SK-N-SH (cell line): ENCODE data around the gene HIGD1C. TPM values are rescaled to one million over a fixed set of nuclear protein-coding genes. Genes with fewer than 3 reads are reported as not detected.
"Not testable (repeated sequence)": the region's sequence is repeated elsewhere in the genome, so short reads cannot be mapped to it uniquely, and the experiment has no call there.

ENCODE experiments used
- CTCF ChIA-PET: fragments of 300-600, 350-600 bp; formaldehyde crosslinking; extraction: SDS; loops from one replicate; lab custom pipeline; 2021; lab: Yijun Ruan, JAX
- POLR2A ChIA-PET: fragments of 350-600 bp; sonication (Branson Sonifier 250); formaldehyde crosslinking; extraction: SDS; loops from one replicate; lab custom pipeline; 2020; ENCODE audit warnings: antibody characterized with exemption, inconsistent platforms; lab: Yijun Ruan, JAX
- DNase-seq: peaks from one replicate; pipeline ENCODE4 v3.0.0; 2012
- H2AFZ ChIP-seq: fragments of 200-600 bp; sonication (generic); 2 replicates; pipeline ENCODE4 v1.8.1; 2016; ENCODE audit warnings: antibody characterized with exemption, mild to moderate bottlenecking, low read depth
- H3F3A ChIP-seq: fragments of 200-600 bp; sonication (generic); replicated peaks from 2 replicates; pipeline ENCODE3; 2016; ENCODE audit warnings: antibody characterized with exemption, mild to moderate bottlenecking; ENCODE audit not compliant: insufficient read depth
- H3K27ac ChIP-seq, 2 experiments: fragments of 200-500 bp in 1 of 2; fragments of 200-600 bp in 1 of 2; sonication (Bioruptor generic) in 1 of 2; sonication (generic), shearing (Covaris generic) in 1 of 2; 2 replicates each; pipeline versions ENCODE4 v1.5.1 to v1.6.1; 2014 to 2016; ENCODE audit warnings: low read depth in 2 of 2, inconsistent platforms in 1 of 2, low read length in 1 of 2, mild to moderate bottlenecking in 1 of 2, mixed read lengths in 1 of 2
- H3K27me3 ChIP-seq: fragments of 200-600 bp; sonication (generic), shearing (Covaris generic); 2 replicates; pipeline ENCODE4 v1.6.1; 2016; ENCODE audit warnings: mixed run types; ENCODE audit not compliant: insufficient read depth
- H3K36me3 ChIP-seq, 2 experiments: fragments of 200-500 bp in 1 of 2; fragments of 200-600 bp in 1 of 2; sonication (Bioruptor generic) in 1 of 2; sonication (generic) in 1 of 2; replicated peaks in 1 of 2; 2 replicates each; pipeline versions ENCODE3 to v1.5.1; 2014 to 2016; ENCODE audit warnings: low read length in 1 of 2, mild to moderate bottlenecking in 1 of 2; ENCODE audit not compliant: insufficient read depth in 2 of 2, control insufficient read depth in 1 of 2
- H3K4me1 ChIP-seq, 2 experiments: fragments of 200-500 bp in 1 of 2; fragments of 200-600 bp in 1 of 2; sonication (Bioruptor generic) in 1 of 2; sonication (generic), shearing (Covaris generic) in 1 of 2; 2 replicates each; pipeline versions ENCODE4 v1.5.1 to v1.6.1; 2014 to 2016; ENCODE audit warnings: low read depth in 1 of 2, low read length in 1 of 2, mixed run types in 1 of 2; ENCODE audit not compliant: insufficient read depth in 2 of 2, control insufficient read depth in 1 of 2
- H3K4me2 ChIP-seq: fragments of 200-600 bp; sonication (generic), shearing (Covaris generic); 2 replicates; pipeline ENCODE4 v1.6.1; 2017; ENCODE audit warnings: mixed run types
- H3K4me3 ChIP-seq, 2 experiments: fragments of 200-500 bp in 1 of 2; fragments of 200-600 bp in 1 of 2; sonication (Bioruptor generic) in 1 of 2; sonication (generic), shearing (Covaris generic) in 1 of 2; 2 replicates each; pipeline versions ENCODE4 v1.5.1 to v1.8.1; 2014 to 2016; ENCODE audit warnings: low read depth in 2 of 2, inconsistent platforms in 1 of 2, low read length in 1 of 2, mild to moderate bottlenecking in 1 of 2, mixed read lengths in 1 of 2, moderate library complexity in 1 of 2
- H3K79me2 ChIP-seq: fragments of 200-600 bp; sonication (generic); 2 replicates; pipeline ENCODE4 v1.8.1; 2017; ENCODE audit warnings: mild to moderate bottlenecking; ENCODE audit not compliant: insufficient read depth
- H3K9ac ChIP-seq: fragments of 200-600 bp; sonication (generic); 2 replicates; pipeline ENCODE4 v1.6.1; 2017; ENCODE audit warnings: mixed run types
- H3K9me2 ChIP-seq: fragments of 200-600 bp; sonication (generic); 2 replicates; pipeline ENCODE4 v1.6.1; 2017; ENCODE audit warnings: mixed run types
- H3K9me3 ChIP-seq: fragments of 200-600 bp; sonication (generic); 2 replicates; pipeline ENCODE4 v1.6.1; 2017; ENCODE audit warnings: mixed run types, mild to moderate bottlenecking, moderate library complexity
- H4K20me1 ChIP-seq: fragments of 200-600 bp; sonication (generic); 2 replicates; pipeline ENCODE4 v1.6.1; 2017; ENCODE audit warnings: mild to moderate bottlenecking, mixed run types; ENCODE audit not compliant: insufficient read depth
- CHD2 ChIP-seq: fragments of 150-350 bp; IDR thresholded peaks from 2 replicates; pipeline ENCODE4 v1.6.1; 2018; ENCODE audit warnings: low read length; ENCODE audit not compliant: partially characterized antibody
- EP300 ChIP-seq, 2 experiments: IDR thresholded peaks; 2 replicates each; pipeline versions ENCODE4 v1.4.0 to v1.6.1; 2012; ENCODE audit warnings: borderline replicate concordance in 1 of 2, low read depth in 1 of 2, low read length in 1 of 2
- FOSL2 ChIP-seq: IDR thresholded peaks from 2 replicates; pipeline ENCODE4 v1.4.0; 2012; ENCODE audit warnings: low read depth, mild to moderate bottlenecking, moderate library complexity, borderline replicate concordance
- FOXJ3 ChIP-seq: sonication (generic); formaldehyde crosslinking; IDR thresholded peaks from 2 replicates; pipeline ENCODE4 v1.5.1; 2020; ENCODE audit warnings: mild to moderate bottlenecking, missing genetic modification reagents
- FOXM1 ChIP-seq: IDR thresholded peaks from 2 replicates; pipeline ENCODE4 v1.4.0; 2012; ENCODE audit warnings: low read depth, mild to moderate bottlenecking
- GABPA ChIP-seq: IDR thresholded peaks from 2 replicates; pipeline ENCODE4 v1.4.0; 2012; ENCODE audit warnings: low read depth, mild to moderate bottlenecking
- IRF3 ChIP-seq: fragments of 150-350 bp; IDR thresholded peaks from 2 replicates; pipeline ENCODE4 v1.6.1; 2016; ENCODE audit warnings: mild to moderate bottlenecking, low read depth, low read length
- JUND ChIP-seq: IDR thresholded peaks from 2 replicates; pipeline ENCODE4 v1.4.0; 2012
- MXI1 ChIP-seq: IDR thresholded peaks from 2 replicates; pipeline ENCODE4 v1.6.1; 2012; ENCODE audit warnings: mild to moderate bottlenecking, low read depth, low read length, improper control_type of control experiment
- NRF1 ChIP-seq: IDR thresholded peaks from 2 replicates; pipeline ENCODE4 v1.6.1; 2012; ENCODE audit warnings: low read depth, mild to moderate bottlenecking, low read length
- POLR2AphosphoS5 ChIP-seq: IDR thresholded peaks from 2 replicates; pipeline ENCODE4 v1.6.1; 2012; ENCODE audit warnings: low read depth, low read length
- RFX5 ChIP-seq: IDR thresholded peaks from 2 replicates; pipeline ENCODE4 v1.6.1; 2012; ENCODE audit warnings: mild to moderate bottlenecking, improper control_type of control experiment, low read length
- RXRA ChIP-seq: IDR thresholded peaks from 2 replicates; pipeline ENCODE4 v1.4.0; 2012; ENCODE audit warnings: low read depth, mild to moderate bottlenecking, borderline replicate concordance
- TEAD4 ChIP-seq: IDR thresholded peaks from 2 replicates; pipeline ENCODE4 v1.4.0; 2012; ENCODE audit warnings: mild to moderate bottlenecking, borderline replicate concordance; ENCODE audit not compliant: insufficient read depth
- USF2 ChIP-seq: fragments of 150-350 bp; IDR thresholded peaks from 2 replicates; pipeline ENCODE4 v1.6.1; 2017; ENCODE audit warnings: antibody characterized with exemption, low read length, low read depth, borderline replicate concordance
- ZBTB33 ChIP-seq: IDR thresholded peaks from 2 replicates; pipeline ENCODE4 v1.4.0; 2012; ENCODE audit warnings: low read depth, borderline replicate concordance
- WGBS: methylation state at CpG from one replicate; pipeline ENCODE4 v1.1.6; 2017; ENCODE audit warnings: low lambda C conversion rate; 5-methylcytosine and 5-hydroxymethylcytosine counted together
- polyA plus RNA-seq, 3 experiments: library from polyadenylated mRNA; depleted of rRNA; stranded (reverse); fragments of >200 nt; gene quantifications; 2 replicates each; pipeline ENCODE4 v1.2.3, GENCODE V29; 2012
- TF ChIP-seq, protein P1 (sequence below): IDR thresholded peaks from 2 replicates; pipeline ENCODE4 v1.4.0; 2012; ENCODE audit warnings: low read depth

The HIGD1C gene
- polyA plus RNA-seq, 1 of the 3 experiments (the other 2 are of a cell fraction): not detected

GRCh38 chr12:50929831-50930230 is 22.5 kb upstream of the HIGD1C start (continued):
- TF ChIP-seq FOSL2: no peak
- no peak for TF ChIP-seq EP300 (IDR thresholded peaks at IDR 0.05; ENCODE audit: borderline replicate concordance in 1 of 2, low read depth in 1 of 2, low read length in 1 of 2)
- TF ChIP-seq FOXM1: no peak
- TF ChIP-seq, all 33 proteins: peak for 0

DNA sequence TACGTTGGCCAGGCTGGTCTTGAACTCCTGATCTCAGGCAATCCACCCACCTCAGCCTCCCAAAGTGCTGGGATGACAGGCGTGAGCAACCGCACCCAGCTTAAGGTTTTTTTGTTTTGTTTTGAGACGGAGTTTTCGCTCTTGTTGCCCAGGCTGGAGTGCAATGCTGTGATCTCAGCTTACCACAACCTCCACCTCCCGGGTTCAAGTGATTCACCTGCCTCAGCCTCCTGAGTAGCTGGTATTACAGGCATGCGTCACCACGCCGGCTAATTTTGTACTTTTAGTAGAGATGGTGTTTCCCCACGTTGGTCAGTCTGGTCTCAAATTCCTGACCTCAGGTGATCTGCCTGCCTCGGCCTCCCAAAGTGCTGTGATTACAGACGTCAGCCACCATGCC is 21.9 kb upstream of the HIGD1C start:
- H3K4me3 ChIP-seq, DNase-seq, H2AFZ ChIP-seq, H3F3A ChIP-seq, H3K4me2 ChIP-seq, H3K27ac ChIP-seq, H3K27me3 ChIP-seq, POLR2A ChIA-PET, H3K79me2 ChIP-seq, H3K9me2 ChIP-seq, H4K20me1 ChIP-seq, H3K9ac ChIP-seq, H3K36me3 ChIP-seq, H3K9me3 ChIP-seq: not testable (repeated sequence)
- CTCF ChIA-PET: interaction anchor here (0.6 to 1.0 kb wide), 2 partner anchors 9 to 92 kb away, joined by 3 read pairs; no protein-coding TSS in a partner anchor
- peaks cover 0 to 16% of the 10 kb centered on the region in 2 experiments; a peak in 2 of 4 replicates for H3K4me1 ChIP-seq
- WGBS: 88% methylated on average over 12 of the region's 12 CpGs

- Histone ChIP-seq H3K9ac (no peak overlapping the region), H3F3A (no peaks in the 10 kb centered on the region), H3K4me2 (no peak overlapping the region), H3K9me3 (no peaks in the 10 kb centered on the region), H3K79me2 (no peaks in the 10 kb centered on the region), H3K27me3 (no peaks in the 10 kb centered on the region), H2AFZ (no peak overlapping the region), H3K36me3 (peaks cover 0 to 3% of the 10 kb centered on the region in 2 experiments), H3K4me3 (no peak overlapping the region), H3K9me2 (no peaks in the 10 kb centered on the region), H3K27ac (no peak overlapping the region), H4K20me1 (no peaks in the 10 kb centered on the region), H3K4me1 (peaks cover 0 to 13% of the 10 kb centered on the region in 2 experiments; a peak in 1 of 4 replicates)
- no peak for DNase-seq
- ChIA-PET CTCF (interaction anchor here (1.6 kb wide), 1 partner anchor 55 kb away, joined by 6 read pairs; no protein-coding TSS in a partner anchor), POLR2A (no interaction called here)
- WGBS: 90% methylated on average over 2 of the region's 2 CpGs
- no peak for TF ChIP-seq JUND
- TF ChIP-seq RXRA: no peak
- no peak for TF ChIP-seq ZBTB33
- TF ChIP-seq EP300 (IDR thresholded peaks at IDR 0.05; ENCODE audit: borderline replicate concordance in 1 of 2, low read depth in 1 of 2, low read length in 1 of 2): no peak
- TF ChIP-seq TEAD4: no peak
- TF ChIP-seq CHD2: no peak
- no peak for TF ChIP-seq POLR2AphosphoS5
- TF ChIP-seq GABPA: no peak
- no peak for TF ChIP-seq RFX5
- no peak for TF ChIP-seq FOSL2
- TF ChIP-seq USF2: no peak
- TF ChIP-seq NRF1: no peak
- no peak for TF ChIP-seq FOXJ3 (CRISPR knock-in tag)
- no peak for TF ChIP-seq FOXM1
- TF ChIP-seq MXI1: no peak
- TF ChIP-seq IRF3: no peak
- TF ChIP-seq, protein P1, sequence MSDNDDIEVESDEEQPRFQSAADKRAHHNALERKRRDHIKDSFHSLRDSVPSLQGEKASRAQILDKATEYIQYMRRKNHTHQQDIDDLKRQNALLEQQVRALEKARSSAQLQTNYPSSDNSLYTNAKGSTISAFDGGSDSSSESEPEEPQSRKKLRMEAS: no peak
These were observed 19.5 kb upstream of the HIGD1C start for GRCh38 chr12:50932787-50933280.
